ENCODE data around the gene GABARAP.
A peak's percentile ranks its signal among the peaks of the same experiment; 100 is the strongest.

Gene GABARAP

DNA sequence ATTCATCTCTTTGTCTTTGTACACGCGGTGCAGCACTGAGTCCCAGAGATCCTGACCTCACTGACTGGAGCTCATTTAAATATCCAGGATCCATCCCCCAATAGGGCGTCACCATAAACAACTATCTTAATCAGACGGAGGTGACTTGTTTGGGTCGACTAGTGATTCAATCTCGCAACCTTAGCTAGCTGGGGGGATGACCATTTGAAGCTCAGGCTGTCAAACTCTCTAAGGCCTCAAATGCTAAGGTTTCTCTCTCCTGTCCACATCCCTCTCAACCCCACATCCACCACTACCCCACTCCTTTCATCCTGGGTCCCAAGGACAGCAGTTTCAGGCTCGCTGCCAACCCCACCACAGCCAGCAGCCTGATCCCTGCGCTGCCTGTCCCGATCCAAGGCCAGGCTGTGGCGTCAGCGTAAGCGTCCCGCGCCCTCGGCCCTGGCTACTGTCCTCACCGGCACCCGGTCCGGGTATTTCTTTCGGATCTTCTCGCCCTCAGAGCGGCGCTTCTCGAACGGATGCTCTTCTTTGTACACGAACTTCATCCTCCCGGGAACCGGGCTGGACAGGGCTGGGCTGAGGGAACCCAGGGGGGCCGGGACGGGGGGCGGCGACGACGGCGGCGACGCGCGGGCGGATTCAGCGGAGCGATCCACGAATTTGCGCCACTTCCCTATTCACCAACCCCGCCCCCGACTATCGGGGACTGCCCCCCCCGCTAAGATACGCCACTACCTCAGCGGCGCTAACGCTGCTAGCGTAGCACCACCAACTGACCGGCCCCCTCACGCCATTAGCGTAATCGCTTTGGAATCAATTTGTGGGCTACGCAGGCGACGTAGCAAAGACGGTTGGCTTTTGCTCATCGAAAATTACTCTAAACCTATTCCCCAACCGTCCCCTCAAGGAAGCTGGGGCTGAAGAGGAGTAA lies at the start of gene GABARAP:
Gene GABARAP, minus strand, starts transcription at position 667 of the 934 bp plus-strand sequence. Its CDS starts 119 bp downstream, at position 548.
- DNase-seq (ENCODE audit: low read depth in 3 of 3): peak; percentile 89 to 94 (median 92)

DNA sequence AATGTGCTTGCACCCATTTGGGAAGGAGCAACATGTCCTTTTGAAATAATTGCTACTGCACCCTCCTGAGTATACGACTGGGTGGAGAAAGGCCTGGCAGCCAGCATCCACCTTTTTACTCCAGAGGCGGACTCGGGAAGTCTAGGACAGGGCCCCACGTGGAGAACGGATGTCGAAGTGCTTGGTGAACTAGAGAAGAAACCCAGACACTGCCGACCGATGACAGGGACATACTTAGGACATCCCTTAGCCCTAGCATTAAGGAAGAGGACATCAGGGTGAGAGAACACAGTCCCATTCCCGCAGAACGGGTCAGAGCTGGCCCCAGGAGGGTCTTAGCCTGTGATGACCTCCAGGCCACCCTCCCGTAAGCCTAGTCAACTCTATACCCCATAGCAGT lies 48.4 kb upstream of the GABARAP start:
- no peak for DNase-seq (ENCODE audit: low read depth in 3 of 3)

DNA sequence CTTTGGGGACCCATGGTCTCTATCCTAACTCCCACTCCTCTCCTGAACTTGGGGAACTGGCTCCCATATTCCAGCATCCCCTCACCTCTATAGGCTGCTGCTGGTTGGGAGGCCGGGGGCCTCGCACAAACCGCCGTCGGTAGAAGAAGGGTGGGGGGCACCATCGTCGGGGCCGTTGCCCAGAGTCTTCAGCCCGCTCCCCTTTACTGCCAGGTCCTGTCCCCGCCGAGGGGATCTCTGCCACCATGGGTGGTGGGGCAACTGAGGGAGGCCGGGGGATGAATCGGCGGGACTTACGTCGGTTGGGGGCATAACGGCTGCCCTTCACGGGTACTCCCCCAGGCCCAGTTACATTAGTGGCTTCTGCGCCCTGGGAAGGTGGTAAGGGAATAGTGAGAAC lies 47.9 kb upstream of the GABARAP start:
- no peak for DNase-seq (ENCODE audit: low read depth in 3 of 3)

DNA sequence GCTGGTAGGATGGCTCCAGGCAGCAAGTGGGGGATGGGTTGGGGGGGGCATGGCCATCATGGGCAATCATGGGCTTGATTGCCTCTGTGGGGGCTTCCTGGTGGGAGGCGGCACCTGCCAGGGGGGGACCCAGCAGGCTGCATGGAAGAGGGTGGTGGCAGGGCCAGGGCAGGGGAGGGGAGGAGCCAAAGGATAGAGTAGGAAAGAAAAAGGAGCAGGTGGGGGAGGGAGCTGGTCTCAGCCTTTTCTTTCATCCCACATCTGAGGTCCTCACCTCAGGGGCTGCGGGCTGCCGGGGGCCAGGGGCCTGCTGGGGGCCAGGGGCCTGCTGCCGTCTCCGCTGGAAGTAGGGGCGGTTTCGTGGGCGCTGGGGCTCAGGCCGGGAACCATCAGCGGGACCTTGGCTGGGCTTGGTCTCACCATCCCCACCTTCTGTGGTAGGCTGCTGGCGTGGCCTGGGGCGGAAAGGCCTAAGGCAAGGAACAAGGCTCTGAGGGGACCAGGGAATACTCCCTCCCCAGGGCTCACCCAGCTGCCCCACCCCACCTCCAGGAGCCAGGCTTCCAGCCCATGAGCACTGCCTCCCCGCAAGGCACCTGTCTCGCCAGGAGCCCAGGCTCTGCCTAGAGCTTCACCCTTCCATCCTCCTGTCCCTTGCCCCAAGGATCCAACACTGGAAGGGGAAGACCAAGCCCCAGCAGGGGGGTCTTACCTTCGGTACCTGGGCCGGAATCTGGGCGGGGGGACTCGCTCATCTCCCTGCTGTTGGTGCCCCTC lies 47.2 kb upstream of the GABARAP start:
- DNase-seq (ENCODE audit: low read depth in 3 of 3): no peak

DNA sequence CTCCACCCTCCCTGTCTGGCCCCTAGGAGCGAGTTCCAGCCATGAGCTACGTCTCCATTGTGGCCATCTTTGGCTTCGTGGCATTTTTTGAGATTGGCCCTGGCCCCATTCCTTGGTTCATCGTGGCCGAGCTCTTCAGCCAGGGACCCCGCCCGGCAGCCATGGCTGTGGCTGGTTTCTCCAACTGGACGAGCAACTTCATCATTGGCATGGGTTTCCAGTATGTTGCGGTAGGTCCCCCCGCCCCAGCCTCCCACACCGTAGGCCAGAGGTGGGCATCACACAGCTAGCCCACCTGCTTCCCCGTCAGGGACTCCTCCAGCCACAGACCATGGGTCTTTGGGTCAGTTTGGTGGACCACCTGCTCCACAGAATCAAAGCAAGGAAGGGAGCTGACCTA lies 43.4 kb upstream of the GABARAP start:
- no peak for DNase-seq (ENCODE audit: low read depth in 3 of 3)

DNA sequence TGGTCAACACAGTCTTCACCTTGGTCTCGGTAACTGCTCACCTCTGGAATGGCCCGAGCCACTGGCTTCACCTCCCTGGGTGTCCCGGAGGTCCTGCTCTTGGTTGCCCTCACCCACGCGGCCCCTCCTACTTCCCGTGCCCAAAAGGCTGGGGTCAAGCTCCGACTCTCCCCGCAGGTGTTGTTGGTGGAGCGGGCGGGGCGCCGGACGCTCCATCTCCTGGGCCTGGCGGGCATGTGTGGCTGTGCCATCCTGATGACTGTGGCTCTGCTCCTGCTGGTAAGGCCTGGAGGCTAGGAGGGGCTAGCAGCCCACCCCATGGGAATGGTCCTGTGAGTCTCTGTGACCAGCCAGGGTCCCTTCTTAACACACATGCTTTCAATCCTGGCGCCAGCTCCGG lies 42.7 kb upstream of the GABARAP start:
- no peak for DNase-seq (ENCODE audit: low read depth in 3 of 3)

DNA sequence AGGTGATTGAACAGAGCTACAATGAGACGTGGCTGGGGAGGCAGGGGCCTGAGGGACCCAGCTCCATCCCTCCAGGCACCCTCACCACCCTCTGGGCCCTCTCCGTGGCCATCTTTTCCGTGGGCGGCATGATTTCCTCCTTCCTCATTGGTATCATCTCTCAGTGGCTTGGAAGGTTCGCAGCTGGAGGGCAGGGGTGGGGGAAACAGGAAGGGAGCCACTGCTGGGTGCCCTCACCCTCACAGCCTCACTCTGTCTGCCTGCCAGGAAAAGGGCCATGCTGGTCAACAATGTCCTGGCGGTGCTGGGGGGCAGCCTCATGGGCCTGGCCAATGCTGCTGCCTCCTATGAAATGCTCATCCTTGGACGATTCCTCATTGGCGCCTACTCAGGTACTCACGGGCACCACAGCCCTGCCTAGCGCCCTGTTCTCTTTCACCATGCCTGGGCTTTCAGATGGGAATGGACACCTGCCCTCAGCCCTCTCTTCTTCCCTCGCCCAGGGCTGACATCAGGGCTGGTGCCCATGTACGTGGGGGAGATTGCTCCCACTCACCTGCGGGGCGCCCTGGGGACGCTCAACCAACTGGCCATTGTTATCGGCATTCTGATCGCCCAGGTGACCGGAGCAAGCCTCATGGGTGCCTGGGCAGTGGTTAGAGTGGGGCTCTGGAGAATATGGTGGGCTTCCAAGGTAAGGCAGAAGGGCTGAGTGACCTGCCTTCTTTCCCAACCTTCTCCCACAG lies 41.4 kb upstream of the GABARAP start:
- no peak for DNase-seq (ENCODE audit: low read depth in 3 of 3)

DNA sequence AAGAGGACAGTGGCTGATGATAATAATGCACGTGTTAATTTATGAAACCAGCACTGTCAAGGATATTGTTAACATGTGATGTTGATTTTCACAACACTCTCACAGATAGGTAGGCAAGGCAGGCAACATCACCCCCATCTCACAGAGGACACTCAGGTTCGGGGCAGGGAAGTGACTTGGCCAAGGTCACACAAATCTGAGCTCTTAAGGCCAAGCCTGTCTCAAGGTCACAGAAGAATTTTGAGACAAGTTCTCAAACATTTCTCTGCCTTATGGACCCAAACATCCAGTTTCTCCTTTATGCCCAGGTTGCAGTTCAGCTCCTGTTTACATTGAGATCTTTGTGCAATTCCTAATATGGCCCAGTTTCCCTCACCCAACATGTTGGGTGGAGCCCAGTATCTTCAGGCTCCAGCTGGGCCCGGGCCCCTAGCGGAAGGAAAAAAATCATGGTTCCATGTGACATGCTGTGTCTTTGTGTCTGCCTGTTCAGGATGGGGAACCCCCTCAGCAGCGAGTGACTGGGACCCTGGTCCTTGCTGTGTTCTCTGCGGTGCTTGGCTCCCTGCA lies 40.6 kb upstream of the GABARAP start:
- no peak for DNase-seq (ENCODE audit: low read depth in 3 of 3)

DNA sequence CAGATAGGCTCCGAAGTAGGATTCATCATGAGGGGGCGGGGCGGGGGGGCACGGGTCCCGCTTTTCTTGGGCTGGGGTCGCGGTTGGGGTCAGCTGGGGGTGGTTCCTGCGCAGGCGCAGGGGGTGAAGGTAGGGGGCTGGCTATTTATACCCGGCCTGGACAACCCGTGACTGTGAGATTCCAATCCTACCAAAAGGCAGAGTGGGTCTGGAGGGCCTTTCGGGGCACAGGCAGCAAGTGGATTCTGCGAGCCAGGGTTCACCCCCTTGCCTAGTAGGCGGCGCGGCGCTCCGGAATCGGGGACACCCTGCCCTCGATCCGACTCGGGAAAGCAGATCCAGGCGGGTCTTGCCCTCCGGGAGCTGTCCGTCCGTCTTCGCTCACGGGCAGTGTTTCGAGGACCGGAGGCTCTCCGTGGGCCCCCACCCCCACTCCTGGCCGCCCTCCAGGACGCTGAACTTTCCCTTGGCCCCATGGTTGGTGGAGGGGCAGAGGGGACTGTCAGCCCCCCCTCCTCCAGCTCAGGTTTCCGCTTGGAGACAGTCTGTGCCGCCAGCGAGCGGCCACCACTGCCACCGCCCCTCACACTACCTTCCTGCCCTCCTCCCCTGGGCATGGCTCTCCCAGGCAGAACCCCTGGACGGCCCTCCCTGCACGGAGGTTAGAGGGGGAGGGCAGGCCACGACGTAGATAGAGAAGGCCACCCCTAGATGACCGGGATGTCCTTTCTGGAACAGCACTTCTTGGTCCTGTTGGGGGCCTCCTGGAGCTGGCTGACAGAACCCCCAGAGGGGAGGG lies 39.9 kb upstream of the GABARAP start:
- no peak for DNase-seq (ENCODE audit: low read depth in 3 of 3)

DNA sequence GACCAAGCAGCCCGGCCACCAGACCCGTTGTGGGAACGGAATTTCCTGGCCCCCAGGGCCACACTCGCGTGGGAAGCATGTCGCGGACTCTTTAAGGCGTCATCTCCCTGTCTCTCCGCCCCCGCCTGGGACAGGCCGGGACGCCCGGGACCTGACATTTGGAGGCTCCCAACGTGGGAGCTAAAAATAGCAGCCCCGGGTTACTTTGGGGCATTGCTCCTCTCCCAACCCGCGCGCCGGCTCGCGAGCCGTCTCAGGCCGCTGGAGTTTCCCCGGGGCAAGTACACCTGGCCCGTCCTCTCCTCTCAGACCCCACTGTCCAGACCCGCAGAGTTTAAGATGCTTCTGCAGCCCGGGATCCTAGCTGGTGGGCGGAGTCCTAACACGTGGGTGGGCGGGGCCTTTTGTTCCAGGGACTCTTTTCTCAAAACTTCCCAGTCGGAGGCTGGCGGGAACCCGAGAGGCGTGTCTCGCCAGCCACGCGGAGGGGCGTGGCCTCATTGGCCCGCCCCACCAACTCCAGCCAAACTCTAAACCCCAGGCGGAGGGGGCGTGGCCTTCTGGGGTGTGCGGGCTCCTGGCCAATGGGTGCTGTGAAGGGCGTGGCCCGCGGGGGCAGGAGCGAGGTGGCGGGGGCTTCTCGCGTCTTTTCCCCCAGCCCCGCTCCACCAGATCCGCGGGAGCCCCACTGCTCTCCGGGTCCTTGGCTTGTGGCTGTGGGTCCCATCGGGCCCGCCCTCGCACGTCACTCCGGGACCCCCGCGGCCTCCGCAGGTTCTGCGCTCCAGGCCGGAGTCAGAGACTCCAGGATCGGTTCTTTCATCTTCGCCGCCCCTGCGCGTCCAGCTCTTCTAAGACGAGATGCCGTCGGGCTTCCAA lies 39.1 kb upstream of the GABARAP start, which contains the start of gene SLC2A4:
Gene SLC2A4, plus strand, starts transcription at position 645 of the 879 bp plus-strand sequence. Its CDS starts 217 bp downstream, at position 862.
- peak; percentile 81 to 85 (median 82) for DNase-seq (ENCODE audit: low read depth in 3 of 3)

DNA sequence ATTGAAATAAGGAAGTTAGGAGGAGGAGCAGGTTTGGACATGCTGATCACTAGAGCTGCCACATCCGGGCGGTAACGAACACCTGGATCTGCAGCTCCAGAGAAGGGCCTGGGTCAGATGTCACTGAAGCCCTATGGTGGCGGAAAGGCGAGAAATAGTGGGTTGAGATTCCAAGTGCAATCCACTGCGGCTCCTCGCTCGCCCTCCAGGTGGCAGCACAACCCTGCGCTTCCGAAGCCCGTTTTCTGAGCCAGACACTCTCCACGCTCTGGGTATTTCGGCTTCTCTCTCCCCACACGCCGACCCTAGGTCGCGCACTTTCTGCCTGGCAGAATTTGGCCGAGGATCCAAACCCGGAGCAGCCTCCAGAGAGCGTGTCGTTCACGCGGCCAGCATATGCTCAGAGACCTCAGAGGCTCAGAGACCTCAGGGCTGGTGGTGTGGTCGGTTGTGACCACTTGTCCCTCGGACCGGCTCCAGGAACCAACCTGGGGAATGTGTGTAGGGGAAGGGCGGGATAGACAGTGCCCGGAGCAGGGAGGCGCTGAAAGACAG lies 38.3 kb upstream of the GABARAP start:
- DNase-seq (ENCODE audit: low read depth in 3 of 3): peak; percentile 71 to 78 (median 71)

DNA sequence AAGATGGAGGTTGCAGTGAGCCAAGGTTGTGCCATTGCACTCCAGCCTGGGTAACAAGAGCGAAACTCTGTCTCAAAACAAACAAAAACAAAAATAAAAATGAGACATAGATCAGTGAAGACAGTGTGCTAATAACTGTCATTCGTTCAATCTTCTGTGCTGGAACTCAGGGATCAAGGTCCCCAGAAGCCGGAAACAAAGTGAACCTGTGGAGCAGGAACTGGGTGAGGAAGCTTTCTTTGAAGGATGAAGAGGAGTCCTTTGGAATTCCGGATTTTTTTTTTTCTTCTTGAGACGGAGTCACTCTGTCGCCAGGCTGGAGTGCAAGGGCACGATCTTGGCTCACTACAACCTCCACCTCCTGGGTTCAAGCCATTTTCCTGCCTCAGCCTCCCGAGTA lies 37.2 kb upstream of the GABARAP start:
- DNase-seq (ENCODE audit: low read depth in 3 of 3): no peak

DNA sequence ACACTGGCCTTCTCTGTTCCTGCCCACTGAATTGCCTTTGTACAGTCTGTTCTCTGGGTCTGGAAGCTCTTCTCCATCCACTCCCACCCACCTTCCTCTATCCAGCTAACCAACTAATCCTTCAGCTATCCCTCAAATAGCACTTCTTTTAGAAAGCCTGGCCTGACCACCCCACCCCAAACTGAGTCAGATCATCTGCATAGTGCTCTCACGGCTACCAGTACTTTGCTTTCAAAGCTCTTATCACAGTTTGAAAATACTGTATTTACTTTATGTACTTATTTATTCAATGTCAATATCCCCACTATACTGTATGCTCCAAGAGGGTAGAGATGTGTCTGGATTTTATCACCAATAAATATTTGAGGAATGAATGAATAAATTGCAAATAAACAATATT lies 24.5 kb upstream of the GABARAP start:
- no peak for DNase-seq (ENCODE audit: low read depth in 3 of 3)

DNA sequence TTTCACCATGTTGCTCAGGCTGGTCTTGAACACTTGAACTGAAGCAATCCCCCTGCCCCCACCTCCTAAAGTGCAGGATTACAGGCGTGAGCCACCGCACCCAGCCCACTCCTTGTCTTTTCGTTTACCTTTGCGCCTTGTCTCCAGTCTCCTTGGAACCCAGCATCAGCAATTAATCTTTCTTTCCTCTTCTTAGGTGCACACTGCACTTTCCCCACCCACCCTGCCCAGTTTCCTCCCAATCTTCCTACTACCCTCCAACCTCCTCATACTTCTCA lies 21.5 kb upstream of the GABARAP start:
- DNase-seq (ENCODE audit: low read depth in 3 of 3): no peak

DNA sequence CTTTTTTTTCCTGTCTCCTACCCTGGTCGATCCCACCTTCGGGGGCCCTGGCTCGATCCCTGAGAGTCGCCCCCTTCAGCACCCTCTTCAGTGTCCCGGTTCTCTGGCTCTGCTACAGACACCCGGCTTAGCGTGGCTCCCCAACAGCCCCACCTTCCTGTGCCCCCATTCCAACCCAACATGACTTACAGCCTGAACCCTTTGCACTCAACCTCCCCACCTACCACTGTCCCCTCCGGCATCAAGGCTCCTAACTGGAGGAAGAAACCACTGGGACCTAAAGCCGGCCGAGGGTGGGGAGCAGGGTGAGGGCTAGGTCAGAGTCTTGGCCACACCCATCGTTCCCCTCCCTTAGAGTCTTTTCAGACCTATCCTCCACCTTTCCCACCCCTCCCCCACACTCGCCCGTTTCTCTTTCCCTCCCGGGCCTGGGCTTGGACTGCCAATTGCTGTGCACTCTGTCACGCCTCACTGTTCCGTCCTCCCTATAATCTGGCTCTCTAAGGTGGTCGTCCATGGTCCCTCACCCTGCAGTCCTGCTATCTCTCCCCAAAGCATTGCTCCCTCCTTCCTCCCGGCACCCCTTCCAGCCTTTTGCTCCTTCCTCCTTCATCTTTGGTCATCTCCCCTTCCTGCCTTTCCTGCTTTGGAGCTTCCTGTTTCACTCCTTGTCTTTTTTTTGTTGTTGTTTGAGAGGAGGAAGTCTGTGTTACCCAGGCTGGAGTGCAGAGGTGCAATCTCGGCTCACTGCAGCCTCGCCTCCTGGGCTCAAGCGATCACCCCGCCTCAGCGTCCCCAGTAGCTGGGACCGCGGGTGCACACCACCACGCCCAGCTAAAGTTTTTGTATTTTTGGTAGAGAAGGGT lies 20.9 kb upstream of the GABARAP start:
- DNase-seq (ENCODE audit: low read depth in 3 of 3): no peak

DNA sequence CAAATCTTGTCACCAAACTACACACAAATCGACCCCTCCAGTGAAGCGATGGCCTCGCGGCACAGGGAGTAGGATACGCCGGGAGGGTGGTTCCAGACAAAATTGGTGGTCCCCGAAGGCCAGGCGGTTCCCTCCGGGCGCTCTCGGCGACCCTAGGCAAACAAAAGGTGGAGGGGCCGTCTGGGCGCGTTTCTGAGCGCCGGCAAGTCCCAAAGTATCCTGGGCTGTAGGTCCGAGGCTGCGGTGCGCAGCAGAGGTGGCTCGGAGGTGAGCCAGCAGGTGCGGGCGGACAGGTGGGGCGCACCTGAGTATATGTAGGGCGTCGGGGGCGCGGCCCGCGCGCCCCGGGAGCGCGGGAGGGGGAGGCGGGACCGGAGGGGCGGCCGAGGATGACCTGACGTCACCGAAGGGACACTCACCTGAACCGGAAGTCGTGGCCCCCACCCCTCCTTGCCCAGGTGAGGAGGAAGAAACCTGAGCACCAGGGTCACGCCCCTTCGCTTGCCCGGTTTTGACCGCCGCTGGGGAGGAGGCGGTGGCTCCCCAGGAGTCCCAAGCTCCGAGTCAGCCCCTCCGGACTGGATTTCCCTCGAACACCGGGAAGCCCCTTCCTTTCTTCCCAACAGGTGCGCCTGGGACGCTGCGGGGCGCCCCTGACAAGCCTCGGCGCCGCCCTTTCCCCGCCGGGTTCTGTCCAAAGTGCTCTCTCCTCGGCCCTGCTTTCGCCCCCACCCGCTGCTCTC lies 20.1 kb upstream of the GABARAP start, which contains the start of gene CLDN7:
Gene CLDN7, minus strand, starts transcription at position 287 of the 743 bp plus-strand sequence. CDS start 435 bp downstream, outside the sequence.
- DNase-seq (ENCODE audit: low read depth in 3 of 3): no peak

DNA sequence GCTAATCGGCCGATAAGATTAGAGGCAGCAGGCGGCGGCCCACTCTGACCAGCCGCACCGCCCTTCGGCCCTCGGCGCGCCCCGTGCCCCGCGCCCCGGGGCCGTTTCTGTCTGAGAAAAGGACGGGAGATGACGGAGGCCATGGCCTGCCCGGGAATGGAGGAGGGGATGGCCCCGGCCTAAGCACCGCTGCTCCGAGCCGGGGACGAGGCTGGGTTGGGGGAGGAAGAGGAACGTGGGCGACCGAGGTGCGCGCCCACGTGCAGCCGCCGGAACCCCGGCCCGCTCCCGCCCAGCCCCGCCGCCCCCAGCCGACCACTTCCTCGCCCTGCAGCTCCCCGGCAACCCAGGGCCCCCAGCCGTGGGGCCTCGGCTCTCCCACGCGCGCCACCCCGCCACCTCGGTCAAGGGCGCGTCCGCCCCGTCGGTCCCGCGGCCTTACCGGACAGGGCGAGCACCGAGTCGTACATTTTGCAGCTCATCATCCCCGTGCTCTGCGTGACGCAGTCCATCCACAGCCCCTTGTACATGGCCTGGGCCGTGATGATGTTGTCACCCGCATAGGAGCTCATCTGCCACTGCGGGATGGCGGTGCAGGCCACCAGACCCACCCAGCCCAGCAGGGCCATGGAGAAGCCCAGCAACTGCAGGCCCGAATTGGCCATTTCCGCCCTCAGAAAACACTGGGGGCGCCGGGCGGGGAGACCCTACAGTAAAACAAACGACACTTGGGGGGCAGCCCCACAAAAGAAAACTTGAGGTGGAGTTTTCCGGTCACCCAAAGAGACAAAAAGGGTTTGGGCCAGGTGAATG lies 19.3 kb upstream of the GABARAP start:
- peak in 1 of 3 experiments; percentile 29 for DNase-seq (ENCODE audit: low read depth in 3 of 3)
